H1 (cell line): Measurements from ENCODE around the gene TMEM51. TPM values are rescaled to one million over a fixed set of nuclear protein-coding genes. Genes with fewer than 3 reads are reported as not detected.
A peak's percentile ranks its signal among the peaks of the same experiment; 100 is the strongest.

Source experiments
- CTCF ChIA-PET: fragments of 300-600 bp; sonication (Branson Sonifier 250); formaldehyde crosslinking; loops from one replicate; lab custom pipeline; 2021; ENCODE audit not compliant: partially characterized antibody; lab: Charles Lee
- POLR2A ChIA-PET: fragments of 300-600 bp; sonication (Branson Sonifier 250); formaldehyde crosslinking; loops from one replicate; lab custom pipeline; 2021; ENCODE audit warnings: inconsistent platforms; ENCODE audit not compliant: partially characterized antibody; lab: Charles Lee
- DNase-seq, 2 experiments: peaks; one replicate each; pipeline versions ENCODE4 v3.0.0 to v3.0.0-alpha.2; 2010 to 2022; ENCODE audit warnings: low spot score in 2 of 2, low read depth in 1 of 2, mixed read lengths in 1 of 2
- FAIRE-seq: peaks from 2 replicates; lab custom pipeline; 2011; peaks lifted over from hg19 to GRCh38; lab: Jason Lieb, UNC
- H2AFZ ChIP-seq: 2 replicates; pipeline ENCODE4 v1.8.1; 2012; ENCODE audit warnings: low read length, inconsistent platforms
- H2AK5ac ChIP-seq: 2 replicates; pipeline ENCODE4 v1.6.1; 2013; ENCODE audit warnings: low read depth, low read length
- H2BK120ac ChIP-seq: replicated peaks from 2 replicates; pipeline ENCODE3; 2013; ENCODE audit warnings: low read depth, low read length, inconsistent platforms
- H2BK12ac ChIP-seq: 2 replicates; pipeline ENCODE4 v1.6.1; 2013; ENCODE audit warnings: low read depth, low read length
- H2BK15ac ChIP-seq: 2 replicates; pipeline ENCODE4 v1.6.1; 2013; ENCODE audit warnings: low read length
- H2BK20ac ChIP-seq: 2 replicates; pipeline ENCODE4 v1.6.1; 2013; ENCODE audit warnings: low read length
- H2BK5ac ChIP-seq: 2 replicates; pipeline ENCODE4 v1.6.1; 2013; ENCODE audit warnings: low read depth, low read length
- H3K14ac ChIP-seq: 2 replicates; pipeline ENCODE4 v1.6.1; 2013; ENCODE audit warnings: inconsistent platforms; ENCODE audit not compliant: insufficient read length
- H3K18ac ChIP-seq: 2 replicates; pipeline ENCODE4 v1.6.1; 2013; ENCODE audit warnings: low read length; ENCODE audit errors: extremely low read depth
- H3K23ac ChIP-seq: 2 replicates; pipeline ENCODE4 v1.6.1; 2013; ENCODE audit warnings: inconsistent platforms; ENCODE audit not compliant: insufficient read length
- H3K23me2 ChIP-seq: 2 replicates; pipeline ENCODE4 v1.6.1; 2013; ENCODE audit warnings: low read depth, low read length
- H3K27ac ChIP-seq: 2 replicates; pipeline ENCODE4 v1.6.1; 2011; ENCODE audit warnings: low read depth, low read length, inconsistent platforms
- H3K27me3 ChIP-seq, 4 experiments: replicated peaks in 1 of 4; 1 replicate in 1 of 4; 2 replicates in 3 of 4; pipeline versions ENCODE4 v1.6.1 to v1.8.1; 2011 to 2013; ENCODE audit warnings: low read length in 3 of 4, mild to moderate bottlenecking in 3 of 4, inconsistent platforms in 2 of 4, mixed read lengths in 2 of 4, moderate library complexity in 1 of 4; ENCODE audit not compliant: control insufficient read depth in 3 of 4, insufficient read depth in 3 of 4; ENCODE audit errors: extremely low read depth in 1 of 4
- H3K36me3 ChIP-seq, 4 experiments: 2 replicates each; pipeline versions ENCODE4 v1.6.1 to v1.8.1; 2011 to 2013; ENCODE audit warnings: mild to moderate bottlenecking in 4 of 4, low read length in 3 of 4, moderate library complexity in 2 of 4, control low read depth in 1 of 4, inconsistent platforms in 1 of 4; ENCODE audit not compliant: insufficient read depth in 4 of 4, control insufficient read depth in 2 of 4
- H3K4ac ChIP-seq: replicated peaks from 2 replicates; pipeline ENCODE3; 2013; ENCODE audit warnings: low read length, low read depth, mixed read lengths, inconsistent platforms; ENCODE audit not compliant: insufficient read length
- H3K4me1 ChIP-seq, 4 experiments: replicated peaks in 1 of 4; 1 replicate in 1 of 4; 2 replicates in 3 of 4; pipeline versions ENCODE4 v1.6.1 to v1.8.1; 2011 to 2013; ENCODE audit warnings: low read length in 3 of 4, inconsistent platforms in 2 of 4, mixed read lengths in 1 of 4; ENCODE audit not compliant: insufficient read depth in 4 of 4, control insufficient read depth in 3 of 4
- H3K4me2 ChIP-seq, 2 experiments: 2 replicates each; pipeline versions ENCODE4 v1.6.1 to v1.8.1; 2011 to 2013; ENCODE audit warnings: low read depth in 2 of 2, low read length in 2 of 2, control low read depth in 1 of 2, inconsistent platforms in 1 of 2, mild to moderate bottlenecking in 1 of 2; ENCODE audit not compliant: insufficient read depth in 1 of 2
- H3K4me3 ChIP-seq, 4 experiments: fragments of 200-600, 300-600 bp in 1 of 4; sonication (generic), shearing (Covaris generic), sonication (Bioruptor Twin) in 1 of 4; 2 replicates each; pipeline versions ENCODE4 v1.5.1 to v1.8.1; 2011 to 2016; ENCODE audit warnings: low read length in 4 of 4, low read depth in 3 of 4, control low read depth in 2 of 4, inconsistent platforms in 2 of 4, mild to moderate bottlenecking in 2 of 4, mixed read lengths in 1 of 4, moderate library complexity in 1 of 4; ENCODE audit not compliant: insufficient read depth in 2 of 4; ENCODE audit errors: extremely low read depth in 1 of 4
- H3K56ac ChIP-seq: replicated peaks from 2 replicates; pipeline ENCODE3; 2013; ENCODE audit warnings: low read depth, mild to moderate bottlenecking, mixed read lengths, low read length, inconsistent platforms; ENCODE audit not compliant: insufficient read length
- H3K79me1 ChIP-seq: 2 replicates; pipeline ENCODE4 v1.6.1; 2013; ENCODE audit warnings: low read depth, low read length, control low read depth
- H3K79me2 ChIP-seq, 2 experiments: 2 replicates each; pipeline versions ENCODE4 v1.6.1 to v1.8.1; 2012 to 2013; ENCODE audit warnings: low read length in 2 of 2, mild to moderate bottlenecking in 2 of 2, inconsistent platforms in 1 of 2; ENCODE audit not compliant: insufficient read depth in 2 of 2, control insufficient read depth in 1 of 2
- H3K9ac ChIP-seq, 4 experiments: replicated peaks in 1 of 4; 1 replicate in 1 of 4; 2 replicates in 3 of 4; pipeline versions ENCODE4 v1.6.1 to v1.8.1; 2011 to 2013; ENCODE audit warnings: low read depth in 3 of 4, low read length in 3 of 4, control low read depth in 2 of 4, mild to moderate bottlenecking in 2 of 4, moderate library complexity in 2 of 4, inconsistent platforms in 1 of 4; ENCODE audit errors: extremely low read depth in 1 of 4
- H3K9me3 ChIP-seq, 2 experiments: 2 replicates each; pipeline versions ENCODE4 v1.6.1 to v1.8.1; 2012 to 2013; ENCODE audit warnings: mild to moderate bottlenecking in 2 of 2, moderate library complexity in 2 of 2, control low read depth in 1 of 2, inconsistent platforms in 1 of 2, low read depth in 1 of 2, low read length in 1 of 2, mixed read lengths in 1 of 2; ENCODE audit not compliant: insufficient read depth in 2 of 2
- H4K20me1 ChIP-seq, 2 experiments: replicated peaks in 1 of 2; 2 replicates each; pipeline versions ENCODE3 to v1.8.1; 2011 to 2013; ENCODE audit warnings: inconsistent platforms in 2 of 2, low read length in 2 of 2, mild to moderate bottlenecking in 1 of 2; ENCODE audit not compliant: insufficient read depth in 2 of 2, control insufficient read depth in 1 of 2
- H4K5ac ChIP-seq: 2 replicates; pipeline ENCODE4 v1.6.1; 2013; ENCODE audit warnings: low read length, low read depth, mixed read lengths, inconsistent platforms; ENCODE audit not compliant: insufficient read length
- H4K8ac ChIP-seq: 2 replicates; pipeline ENCODE4 v1.8.0; 2013; ENCODE audit warnings: mild to moderate bottlenecking, moderate library complexity, low read length, inconsistent platforms; ENCODE audit not compliant: insufficient read depth; ENCODE audit errors: extremely low read depth
- H4K91ac ChIP-seq: replicated peaks from 2 replicates; pipeline ENCODE3; 2013; ENCODE audit warnings: low read length, mixed read lengths, inconsistent platforms; ENCODE audit not compliant: insufficient read length
- GTF2F1 ChIP-seq: IDR thresholded peaks from 2 replicates; pipeline ENCODE4 v1.6.1; 2012; ENCODE audit warnings: low read depth, low read length, improper control_type of control experiment, borderline replicate concordance
- KDM1A ChIP-seq: fragments of 200-600, 300-600 bp; sonication (generic); IDR thresholded peaks from 2 replicates; pipeline ENCODE4 v1.7.1; 2016; ENCODE audit warnings: mild to moderate bottlenecking, low read length, borderline replicate concordance
- WGBS, 2 experiments: shearing (Covaris generic) in 1 of 2; methylation state at CpG; one replicate each; pipeline versions ENCODE4 v1.1.6 to v1.1.7; 2013 to 2015; ENCODE audit warnings: low lambda C conversion rate in 2 of 2, mixed read lengths in 2 of 2, inconsistent platforms in 1 of 2, low coverage in 1 of 2, missing lambda C conversion rate in 1 of 2; ENCODE audit not compliant: insufficient replicate concordance in 2 of 2, insufficient coverage in 1 of 2, insufficient read length in 1 of 2; ENCODE audit errors: extremely low coverage in 1 of 2, missing lambda C conversion rate in 1 of 2; 5-methylcytosine and 5-hydroxymethylcytosine counted together
- polyA plus RNA-seq, 7 experiments: library from polyadenylated mRNA; depleted of rRNA in 3 of 7; stranded (reverse) in 5 of 7; unstranded in 2 of 7; fragments of >200 nt in 5 of 7; fragments of 200-250 nt in 2 of 7; gene quantifications; 1 replicate in 5 of 7; 2 replicates in 1 of 7; 4 replicates in 1 of 7; pipeline versions ENCODE4 v1.2.1 to v1.2.3, GENCODE V29; 2011 to 2013; ENCODE audit warnings: missing spikeins in 2 of 7, mixed read lengths in 2 of 7
- total RNA-seq: library from RNA; stranded (reverse); fragmentation: NEBNext Ultra II Directional; extraction: Animal tissue kit (Norgen Biotek cat#: 25700); gene quantifications from 2 replicates; pipeline ENCODE4 v1.2.1, GENCODE V29; 2021

TMEM51 gene
- total and polyA plus RNA-seq, 2 of the 8 experiments (the other 6 are each of a cell fraction or from before 2014, with no cell fraction given), result 9.9 to 10.7 TPM

DNA sequence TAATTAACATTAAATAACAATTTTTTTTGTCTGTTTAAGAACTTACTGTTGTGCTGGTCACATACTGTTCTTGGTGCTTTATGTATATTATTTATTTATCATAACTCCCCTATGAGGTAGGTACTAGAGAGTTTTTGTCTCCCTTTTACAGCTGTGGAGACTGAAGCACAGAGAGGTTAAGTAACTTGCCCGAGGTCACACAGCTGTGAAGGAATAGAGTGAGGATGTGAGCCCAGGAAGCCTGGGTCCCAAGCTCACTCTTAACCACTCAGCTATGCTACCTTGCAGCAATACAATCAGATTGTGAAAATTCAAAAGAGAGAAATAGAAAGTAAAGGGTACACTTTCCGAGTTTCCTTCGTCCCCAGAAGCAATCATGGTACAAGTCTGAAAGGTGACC lies 57.9 kb downstream of the TMEM51 start:
- FAIRE-seq (no peak), DNase-seq (no peak)
- H3K23me2 ChIP-seq, result peaks cover 7% of the 10 kb centered on the region
- H3K36me3 ChIP-seq, result no peaks in the 10 kb centered on the region; a peak in 2 of 8 replicates
- CTCF ChIA-PET, result interaction anchor here (0.7 to 2.4 kb wide), 8 partner anchors 10 to 90 kb away, joined by 3 to 6 read pairs (median 4); no protein-coding TSS in a partner anchor
- H2AK5ac ChIP-seq, result no peak overlapping the region
- no peak overlapping the region for H3K4me3 ChIP-seq
- no peak overlapping the region for H3K14ac ChIP-seq
- no peak overlapping the region for H2AFZ ChIP-seq
- H3K9me3 ChIP-seq, result no peaks in the 10 kb centered on the region
- TF ChIP-seq KDM1A (peak; percentile 87), GTF2F1 (no peak)
- H3K27ac ChIP-seq, result no peak overlapping the region
- peaks cover 12 to 33% (median 14%) of the 10 kb centered on the region in 4 experiments for H3K4me1 ChIP-seq
- H3K79me1 ChIP-seq, result no peaks in the 10 kb centered on the region
- POLR2A ChIA-PET, result interaction anchor here (0.6 to 1.6 kb wide), 3 partner anchors 9 to 129 kb away, joined by 3 to 5 read pairs (median 3); no protein-coding TSS in a partner anchor
- 95% methylated on average over 3 of the region's 3 CpGs; no CpG with 5 or more reads in 1 of the 2 experiments for WGBS, 2 experiments
- H2BK20ac ChIP-seq, result no peak overlapping the region
- H3K56ac ChIP-seq, result no peak overlapping the region
- no peak overlapping the region for H4K8ac ChIP-seq
- peaks cover 0 to 4% of the 10 kb centered on the region in 2 experiments for H4K20me1 ChIP-seq
- peaks cover 0 to 3% of the 10 kb centered on the region in 2 experiments; a peak in 2 of 4 replicates for H3K79me2 ChIP-seq
- H3K9ac ChIP-seq, result no peak overlapping the region
- no peak overlapping the region for H3K4ac ChIP-seq
- H3K4me2 ChIP-seq, result no peak overlapping the region
- no peak overlapping the region for H4K5ac ChIP-seq
- H4K91ac ChIP-seq, result no peak overlapping the region
- no peak overlapping the region for H2BK15ac ChIP-seq
- no peak overlapping the region for H2BK12ac ChIP-seq
- no peak overlapping the region for H3K23ac ChIP-seq
- no peak overlapping the region for H2BK120ac ChIP-seq
- no peaks in the 10 kb centered on the region for H3K27me3 ChIP-seq
- H2BK5ac ChIP-seq, result no peak overlapping the region
- H3K18ac ChIP-seq, result no peak overlapping the region
